ENCODE data around the gene LRPPRC. TPM values are rescaled to one million over a fixed set of nuclear protein-coding genes. Genes with fewer than 3 reads are reported as not detected.

The LRPPRC gene
- total and polyA plus RNA-seq, 4 donors = 10.3 to 51.4 (median 32.3) TPM

DNA sequence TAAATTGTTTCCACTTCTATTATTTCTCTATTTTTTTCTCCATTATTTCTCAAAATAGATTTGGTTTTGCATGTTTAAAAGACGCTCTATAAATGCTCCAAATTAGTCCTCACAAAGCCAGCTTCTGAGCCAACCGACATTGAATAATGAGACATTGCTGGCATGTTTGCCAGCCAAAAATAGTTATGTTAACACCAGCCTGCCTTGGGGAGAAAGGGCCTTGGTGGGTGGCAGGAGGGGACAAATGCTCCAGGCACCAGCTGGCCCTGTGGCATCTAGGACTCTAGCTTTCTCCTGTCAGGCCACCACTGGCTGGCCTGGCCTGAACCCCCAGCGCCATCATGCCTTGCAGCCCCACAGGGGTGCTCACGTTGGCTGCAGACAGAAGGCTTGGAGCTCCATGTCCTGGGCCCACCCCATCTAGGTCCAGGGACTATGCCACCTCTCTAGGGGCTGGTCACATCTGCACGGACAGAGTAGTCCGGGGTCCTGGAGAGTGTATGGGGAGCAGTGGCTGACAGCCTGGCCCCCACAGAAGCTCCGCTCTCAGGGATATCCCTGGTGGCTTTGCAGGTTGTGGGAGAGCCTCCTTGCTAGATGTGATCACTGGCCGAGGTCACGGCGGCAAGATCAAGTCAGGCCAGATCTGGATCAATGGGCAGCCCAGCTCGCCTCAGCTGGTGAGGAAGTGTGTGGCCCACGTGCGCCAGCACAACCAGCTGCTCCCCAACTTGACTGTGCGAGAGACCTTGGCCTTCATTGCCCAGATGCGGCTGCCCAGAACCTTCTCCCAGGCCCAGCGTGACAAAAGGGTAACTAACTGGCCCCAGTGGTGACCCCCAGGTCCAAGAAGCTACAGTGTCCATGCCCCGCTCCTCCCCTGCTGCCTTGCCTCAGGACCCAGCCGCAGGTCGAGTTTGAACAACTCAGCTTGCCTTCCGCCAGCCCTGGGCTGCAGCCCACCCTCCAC, 144.5 kb downstream of the LRPPRC start:
- no peaks in the 10 kb centered on the region for H3K36me3 ChIP-seq (ENCODE audit: control insufficient read depth in 1 of 2, insufficient read depth in 2 of 2, low read length in 1 of 2)
- no peaks in the 10 kb centered on the region for H3K9me3 ChIP-seq (ENCODE audit: control insufficient read depth, low read length)
- 77 to 80% methylated on average over 20 of the region's 20 CpGs for WGBS, 2 donors
- H3K27ac ChIP-seq (ENCODE audit: low read depth in 1 of 2, low read length in 2 of 2) = no peak overlapping the region
- intact Hi-C loops (cut with DNase I) = no loop called here
- no peaks in the 10 kb centered on the region for H3K27me3 ChIP-seq (ENCODE audit: control insufficient read depth in 1 of 2, insufficient read depth in 2 of 2, low read length in 1 of 2)
- H3K4me1 ChIP-seq (ENCODE audit: control insufficient read depth in 1 of 2, insufficient read depth in 2 of 2, low read length in 2 of 2) = no peaks in the 10 kb centered on the region
- ATAC-seq (ENCODE audit: low FRiP score) (peak; percentile 49), DNase-seq (no peak)
- H3K4me3 ChIP-seq (ENCODE audit: low read length in 2 of 2) = no peak overlapping the region

DNA sequence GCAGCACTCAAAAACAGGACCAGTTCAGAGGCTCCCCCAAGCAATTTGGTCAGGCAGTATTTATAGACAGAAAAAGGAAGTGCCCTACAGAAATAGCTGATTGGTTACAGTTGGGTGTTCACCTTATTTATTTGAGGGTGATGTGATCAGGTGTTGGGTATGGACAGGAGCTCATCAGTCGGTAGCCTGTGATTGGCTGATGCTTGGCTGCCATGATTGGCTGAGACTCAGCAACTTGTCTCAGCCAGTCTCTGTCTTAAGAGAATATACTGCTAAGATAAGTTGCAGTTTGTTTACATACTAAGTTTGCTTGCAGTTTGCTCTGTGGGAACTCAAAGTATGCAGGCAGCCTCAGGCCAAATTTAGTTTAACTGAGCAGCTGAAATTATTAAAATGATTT, 147.6 kb downstream of the LRPPRC start:
- H3K36me3 ChIP-seq (ENCODE audit: control insufficient read depth in 1 of 2, insufficient read depth in 2 of 2, low read length in 1 of 2) = no peaks in the 10 kb centered on the region

DNA sequence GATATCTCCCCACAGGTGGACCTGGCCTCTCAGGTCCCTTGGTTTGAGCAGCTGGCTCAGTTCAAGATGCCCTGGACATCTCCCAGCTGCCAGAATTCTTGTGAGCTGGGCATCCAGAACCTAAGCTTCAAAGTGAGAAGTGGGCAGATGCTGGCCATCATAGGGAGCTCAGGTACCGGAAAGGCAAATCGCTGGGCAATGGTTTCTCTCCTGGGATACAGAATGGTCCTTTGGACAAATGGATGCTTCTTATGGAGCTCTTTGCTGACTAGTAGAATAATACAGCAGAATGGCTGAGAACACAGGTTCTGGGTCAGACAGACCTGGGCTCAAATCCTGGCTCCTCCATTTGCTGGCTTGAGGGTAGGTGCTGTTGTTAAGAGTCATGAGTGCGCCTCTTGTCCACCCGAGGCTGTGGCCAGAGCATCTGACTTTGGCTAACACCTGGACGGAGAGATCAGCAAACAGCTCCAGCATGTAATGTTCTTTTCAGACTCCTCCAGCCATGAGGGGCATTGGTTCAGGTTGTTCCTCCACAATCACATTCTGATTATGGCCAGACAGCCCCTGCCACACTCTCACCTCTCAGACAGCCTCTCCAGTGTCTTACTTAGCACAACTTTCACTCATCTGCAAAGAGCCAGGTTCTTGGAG, 149.5 kb downstream of the LRPPRC start:
- intact Hi-C loops (cut with DNase I) = no loop called here
- no peak for ATAC-seq (ENCODE audit: low FRiP score)
- Histone ChIP-seq H3K4me1 (ENCODE audit: control insufficient read depth in 1 of 2, insufficient read depth in 2 of 2, low read length in 2 of 2) (no peaks in the 10 kb centered on the region), H3K9me3 (ENCODE audit: control insufficient read depth, low read length) (no peaks in the 10 kb centered on the region), H3K36me3 (ENCODE audit: control insufficient read depth in 1 of 2, insufficient read depth in 2 of 2, low read length in 1 of 2) (no peaks in the 10 kb centered on the region), H3K27ac (ENCODE audit: low read depth in 1 of 2, low read length in 2 of 2) (no peak overlapping the region), H3K27me3 (ENCODE audit: control insufficient read depth in 1 of 2, insufficient read depth in 2 of 2, low read length in 1 of 2) (no peaks in the 10 kb centered on the region), H3K4me3 (ENCODE audit: low read length in 2 of 2) (no peak overlapping the region)
- 94 to 95% methylated on average over 5 of the region's 5 CpGs for WGBS, 2 donors
- no peak for DNase-seq

More for the DNA sequence above, 147.6 kb downstream of the LRPPRC start:
- 52 to 56% methylated on average over 1 of the region's 1 CpG for WGBS, 2 donors
- H3K4me3 ChIP-seq (ENCODE audit: low read length in 2 of 2) = no peak overlapping the region
- no peaks in the 10 kb centered on the region for H3K27me3 ChIP-seq (ENCODE audit: control insufficient read depth in 1 of 2, insufficient read depth in 2 of 2, low read length in 1 of 2)
- intact Hi-C loops (cut with DNase I) = no loop called here
- DNase-seq = no peak
- H3K4me1 ChIP-seq (ENCODE audit: control insufficient read depth in 1 of 2, insufficient read depth in 2 of 2, low read length in 2 of 2) = no peaks in the 10 kb centered on the region
- no peaks in the 10 kb centered on the region for H3K9me3 ChIP-seq (ENCODE audit: control insufficient read depth, low read length)
- no peak overlapping the region for H3K27ac ChIP-seq (ENCODE audit: low read depth in 1 of 2, low read length in 2 of 2)
- ATAC-seq (ENCODE audit: low FRiP score) = no peak

DNA sequence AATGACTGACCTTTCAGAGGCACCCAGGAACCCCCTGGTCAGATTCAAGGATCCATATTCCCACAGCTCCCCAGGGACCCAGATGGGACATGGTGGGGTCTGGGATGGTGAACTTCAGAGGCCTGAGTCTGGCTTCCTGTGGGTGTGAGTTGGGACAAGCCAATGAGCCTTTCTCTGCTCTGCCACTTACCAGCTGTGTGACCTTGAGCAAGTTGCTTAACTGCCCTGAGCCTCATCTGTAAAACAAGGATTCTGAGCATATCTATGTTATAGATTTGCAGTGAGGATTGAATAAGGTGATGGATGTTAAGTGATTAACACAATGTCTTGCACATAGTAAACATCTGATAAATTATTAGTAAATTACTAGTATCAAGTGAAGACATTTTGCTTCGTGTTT, 150.6 kb downstream of the LRPPRC start:
- intact Hi-C loops (cut with DNase I) = no loop called here
- DNase-seq (no peak), ATAC-seq (ENCODE audit: low FRiP score) (no peak)
- 76 to 83% methylated on average over 1 of the region's 1 CpG for WGBS, 2 donors
- Histone ChIP-seq H3K36me3 (ENCODE audit: control insufficient read depth in 1 of 2, insufficient read depth in 2 of 2, low read length in 1 of 2) (no peaks in the 10 kb centered on the region), H3K27me3 (ENCODE audit: control insufficient read depth in 1 of 2, insufficient read depth in 2 of 2, low read length in 1 of 2) (no peaks in the 10 kb centered on the region), H3K27ac (ENCODE audit: low read depth in 1 of 2, low read length in 2 of 2) (no peak overlapping the region), H3K4me1 (ENCODE audit: control insufficient read depth in 1 of 2, insufficient read depth in 2 of 2, low read length in 2 of 2) (no peaks in the 10 kb centered on the region), H3K4me3 (ENCODE audit: low read length in 2 of 2) (no peak overlapping the region), H3K9me3 (ENCODE audit: control insufficient read depth, low read length) (no peaks in the 10 kb centered on the region)

DNA sequence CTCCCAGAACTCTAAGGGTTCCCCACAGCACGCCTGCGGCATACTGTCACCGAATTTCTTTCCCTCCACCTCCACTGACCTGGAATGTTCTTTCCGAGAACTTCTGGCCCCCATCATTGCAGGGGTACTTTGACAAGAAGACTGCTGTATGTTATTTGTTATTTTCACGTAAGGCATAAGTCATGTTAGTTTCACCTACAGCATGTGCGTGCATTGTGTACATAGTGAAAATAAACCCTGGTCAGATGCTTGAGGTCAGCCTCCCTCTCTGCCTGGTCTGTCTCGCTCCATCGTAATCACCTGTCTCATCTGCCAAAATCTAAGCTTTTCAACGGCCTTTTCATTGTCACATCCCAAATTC, 152.9 kb downstream of the LRPPRC start:
- H3K4me3 ChIP-seq (ENCODE audit: low read length in 2 of 2) = no peak overlapping the region
- intact Hi-C loops (cut with DNase I) = no loop called here
- 82 to 88% methylated on average over 9 of the region's 9 CpGs for WGBS, 2 donors
- H3K36me3 ChIP-seq (ENCODE audit: control insufficient read depth in 1 of 2, insufficient read depth in 2 of 2, low read length in 1 of 2) = no peaks in the 10 kb centered on the region
- H3K27me3 ChIP-seq (ENCODE audit: control insufficient read depth in 1 of 2, insufficient read depth in 2 of 2, low read length in 1 of 2) = no peaks in the 10 kb centered on the region
- ATAC-seq (ENCODE audit: low FRiP score) (no peak), DNase-seq (no peak)
- H3K9me3 ChIP-seq (ENCODE audit: control insufficient read depth, low read length) = no peaks in the 10 kb centered on the region
- H3K27ac ChIP-seq (ENCODE audit: low read depth in 1 of 2, low read length in 2 of 2) = no peak overlapping the region
- no peaks in the 10 kb centered on the region for H3K4me1 ChIP-seq (ENCODE audit: control insufficient read depth in 1 of 2, insufficient read depth in 2 of 2, low read length in 2 of 2)

DNA sequence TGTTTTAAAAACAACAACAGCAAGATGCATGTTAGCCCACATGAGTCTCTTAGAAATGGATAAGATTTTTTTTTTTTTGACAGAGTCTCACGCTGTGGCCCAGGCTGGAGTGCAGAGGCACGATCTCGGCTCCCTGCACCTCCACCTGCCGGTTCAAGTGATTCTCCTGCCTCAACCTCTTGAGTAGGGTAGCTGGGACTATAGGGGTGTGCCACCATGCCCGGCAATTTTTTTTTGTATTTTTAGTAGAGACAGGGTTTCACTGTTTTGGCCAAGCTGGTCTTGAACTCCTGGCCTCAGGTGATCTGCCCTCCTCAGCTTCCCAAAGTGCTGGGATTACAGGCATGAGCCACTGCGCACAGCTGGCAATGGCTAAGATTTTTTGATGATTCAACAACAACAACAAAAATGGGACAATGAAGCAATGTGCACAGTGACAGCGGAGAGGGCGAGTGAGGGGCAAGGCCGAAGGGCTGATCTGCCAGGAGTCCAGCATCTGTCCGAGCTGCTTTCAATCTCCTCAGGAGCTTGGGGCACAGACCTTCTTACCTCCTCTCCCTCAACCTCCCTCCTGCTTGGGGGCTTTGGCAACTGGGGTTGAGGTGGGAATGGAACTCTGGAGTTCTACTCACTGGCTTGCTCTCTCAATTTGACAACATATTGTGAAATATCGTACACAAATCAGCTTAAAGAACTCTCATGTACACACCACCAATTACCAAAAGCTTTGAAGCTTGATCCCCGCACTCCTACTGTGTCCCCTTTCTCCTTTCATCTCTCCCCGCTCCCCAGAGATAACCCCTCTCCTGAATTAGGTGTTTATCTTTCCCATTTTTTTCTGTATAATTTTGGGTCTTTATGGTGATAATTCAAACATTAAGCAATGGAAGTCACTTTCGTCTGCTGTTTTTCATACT, 153.6 kb downstream of the LRPPRC start:
- no peak for DNase-seq
- Histone ChIP-seq H3K9me3 (ENCODE audit: control insufficient read depth, low read length) (no peaks in the 10 kb centered on the region), H3K4me3 (ENCODE audit: low read length in 2 of 2) (no peak overlapping the region), H3K36me3 (ENCODE audit: control insufficient read depth in 1 of 2, insufficient read depth in 2 of 2, low read length in 1 of 2) (no peaks in the 10 kb centered on the region), H3K27me3 (ENCODE audit: control insufficient read depth in 1 of 2, insufficient read depth in 2 of 2, low read length in 1 of 2) (no peaks in the 10 kb centered on the region), H3K27ac (ENCODE audit: low read depth in 1 of 2, low read length in 2 of 2) (no peak overlapping the region), H3K4me1 (ENCODE audit: control insufficient read depth in 1 of 2, insufficient read depth in 2 of 2, low read length in 2 of 2) (no peaks in the 10 kb centered on the region)
- ATAC-seq (ENCODE audit: low FRiP score) = no peak
- 94% methylated on average over 14 of the region's 14 CpGs for whole genome bisulfite sequencing, 2 donors
- intact Hi-C loops (cut with DNase I) = no loop called here

DNA sequence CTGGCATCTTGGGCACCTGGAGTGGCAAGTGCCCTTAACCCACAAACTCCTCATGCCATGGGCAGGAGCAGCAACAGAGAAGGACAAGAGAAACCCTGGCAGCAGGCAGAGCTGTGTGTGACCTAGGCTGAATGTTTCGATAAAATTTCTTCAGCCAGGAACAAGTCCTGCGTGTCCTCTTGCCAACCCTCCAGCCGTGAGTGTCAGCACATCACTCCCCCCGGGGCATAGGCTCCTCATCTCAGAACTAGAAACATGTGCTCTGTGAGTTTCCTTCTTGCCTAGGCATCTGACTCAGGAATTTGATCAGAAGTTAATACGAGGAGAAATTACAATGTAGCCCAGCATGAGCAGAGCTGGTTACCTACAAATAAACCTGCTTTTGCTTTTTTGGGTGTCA, 154.8 kb downstream of the LRPPRC start:
- H3K4me1 ChIP-seq (ENCODE audit: control insufficient read depth in 1 of 2, insufficient read depth in 2 of 2, low read length in 2 of 2) = no peaks in the 10 kb centered on the region
- intact Hi-C loops (cut with DNase I) = no loop called here
- no peak for DNase-seq

DNA sequence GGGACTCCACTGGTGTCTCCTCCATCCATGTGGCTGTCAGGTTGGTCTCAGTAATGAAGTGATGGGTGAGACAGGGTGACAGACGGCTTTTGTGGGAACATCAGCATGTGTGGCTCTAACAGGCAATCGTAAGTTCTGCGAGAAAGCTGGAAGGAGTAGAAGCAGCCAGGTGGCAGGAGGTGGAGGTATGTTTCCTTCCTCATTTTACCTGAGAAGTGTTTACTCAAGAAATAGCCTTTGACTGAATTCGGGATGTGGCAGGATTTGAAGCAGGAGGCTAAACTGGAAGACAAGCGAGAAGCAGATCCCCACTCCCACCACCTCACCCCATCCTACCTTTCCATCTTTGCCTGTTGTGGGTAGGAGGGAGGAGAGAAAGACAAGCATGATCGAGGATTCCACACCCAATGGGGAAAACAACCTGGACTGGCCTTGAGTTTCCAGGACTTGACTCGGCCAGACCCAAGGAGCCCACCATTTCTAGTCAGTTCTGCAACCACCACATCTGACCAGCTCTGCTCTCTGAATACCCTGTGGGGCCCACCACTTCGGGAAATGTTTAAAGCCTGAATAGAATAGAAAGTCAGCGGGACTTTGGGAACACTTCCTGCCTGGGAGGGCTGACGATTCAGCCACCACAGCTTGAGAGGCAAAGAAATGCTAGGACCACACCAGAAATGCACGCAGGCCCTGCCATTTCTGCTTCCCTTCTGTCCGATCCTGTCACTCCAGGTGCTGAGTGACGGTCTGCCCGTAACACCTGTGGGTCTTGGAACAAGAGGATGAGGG, 155.8 kb downstream of the LRPPRC start:
- 89 to 91% methylated on average over 14 of the region's 14 CpGs for WGBS, 2 donors
- no peak overlapping the region for H3K27ac ChIP-seq (ENCODE audit: low read depth in 1 of 2, low read length in 2 of 2)
- no peak for DNase-seq
- ATAC-seq (ENCODE audit: low FRiP score) = no peak
- no peaks in the 10 kb centered on the region for H3K36me3 ChIP-seq (ENCODE audit: control insufficient read depth in 1 of 2, insufficient read depth in 2 of 2, low read length in 1 of 2)
- no peak overlapping the region for H3K4me3 ChIP-seq (ENCODE audit: low read length in 2 of 2)
- no peaks in the 10 kb centered on the region for H3K27me3 ChIP-seq (ENCODE audit: control insufficient read depth in 1 of 2, insufficient read depth in 2 of 2, low read length in 1 of 2)
- intact Hi-C loops (cut with DNase I) = no loop called here
- H3K9me3 ChIP-seq (ENCODE audit: control insufficient read depth, low read length) = no peaks in the 10 kb centered on the region
- H3K4me1 ChIP-seq (ENCODE audit: control insufficient read depth in 1 of 2, insufficient read depth in 2 of 2, low read length in 2 of 2) = no peaks in the 10 kb centered on the region

More for the DNA sequence above, 154.8 kb downstream of the LRPPRC start:
- no peak overlapping the region for H3K4me3 ChIP-seq (ENCODE audit: low read length in 2 of 2)
- no peaks in the 10 kb centered on the region for H3K9me3 ChIP-seq (ENCODE audit: control insufficient read depth, low read length)
- WGBS, 2 donors = 61 to 70% methylated on average over 5 of the region's 5 CpGs
- no peak for ATAC-seq (ENCODE audit: low FRiP score)
- no peaks in the 10 kb centered on the region for H3K36me3 ChIP-seq (ENCODE audit: control insufficient read depth in 1 of 2, insufficient read depth in 2 of 2, low read length in 1 of 2)
- no peak overlapping the region for H3K27ac ChIP-seq (ENCODE audit: low read depth in 1 of 2, low read length in 2 of 2)
- no peaks in the 10 kb centered on the region for H3K27me3 ChIP-seq (ENCODE audit: control insufficient read depth in 1 of 2, insufficient read depth in 2 of 2, low read length in 1 of 2)
